ENCODE measurements around the gene TIMM8B.

DNA sequence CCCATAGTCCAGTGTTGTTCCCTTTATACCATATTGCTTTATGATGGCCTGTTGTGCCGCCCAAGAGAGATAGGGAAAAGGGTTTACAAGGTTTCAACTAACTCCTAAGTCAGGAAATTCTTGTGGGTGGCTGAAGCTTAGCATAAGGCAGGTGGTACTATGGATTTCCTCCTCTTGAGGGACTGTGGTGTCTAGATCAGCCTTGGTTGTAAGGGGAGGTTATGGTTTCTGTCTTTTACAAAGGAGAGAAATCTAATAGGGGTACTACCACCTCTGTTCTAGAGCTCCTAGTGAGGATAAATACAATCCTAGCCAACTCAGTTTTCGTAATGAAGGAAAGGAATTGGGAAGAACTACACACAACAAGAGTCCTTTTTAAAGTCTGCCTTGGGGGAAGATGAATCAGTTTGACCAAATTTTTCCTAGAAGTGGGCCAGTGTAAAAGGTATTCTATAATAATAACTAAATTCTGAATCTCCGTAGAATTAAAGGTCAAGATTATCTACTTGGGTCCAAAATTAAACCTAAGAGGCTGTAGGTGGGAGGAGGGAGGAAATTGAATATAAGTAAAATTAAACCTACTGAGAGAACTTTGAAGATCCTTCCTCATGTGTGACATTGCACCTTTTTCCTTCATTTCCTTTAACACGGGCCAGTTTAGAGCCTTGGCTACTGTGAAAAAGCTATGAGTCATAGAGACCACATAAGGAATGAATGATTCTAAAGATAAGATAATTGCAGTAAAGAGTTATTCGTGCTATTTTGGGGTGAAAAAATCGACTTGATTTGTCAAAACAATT is 44.2 kb downstream of the TIMM8B start:
- TF ChIP-seq TAF1 (IDR thresholded peaks at IDR 0.05; ENCODE audit: low read depth, low read length) (no peak), POLR2AphosphoS5 (IDR thresholded peaks at IDR 0.05; ENCODE audit: low read depth, low read length) (no peak), POLR2A (IDR thresholded peaks at IDR 0.05; ENCODE audit: low read depth, low read length) (no peak), SPI1 (IDR thresholded peaks at IDR 0.05; ENCODE audit: low read depth, low read length) (no peak), POU2F2 (IDR thresholded peaks at IDR 0.05; ENCODE audit: low read depth, low read length) (no peak), PAX5 (IDR thresholded peaks at IDR 0.05; ENCODE audit: insufficient read depth, low read length, severe bottlenecking) (no peak)
